Heart right ventricle (tissue), 16 donors: ENCODE results near the gene ASB1. TPM values are rescaled to one million over a fixed set of nuclear protein-coding genes. Genes with fewer than 3 reads are reported as not detected.

Experiments used
- ATAC-seq, 8 donors: fragments of 200-7000 bp; cut with Tn5 transposase; one replicate each; pipeline ENCODE4 v1.9.1; 2020; ENCODE audit warnings: mild to moderate bottlenecking in 8 of 8, moderate library complexity in 8 of 8, moderate number of reproducible peaks in 1 of 8
- DNase-seq, 2 donors: peaks; one replicate each; pipeline ENCODE4 v3.0.0-alpha.2; 2020
- H3K27ac ChIP-seq, 10 donors: fragments of 200-600 bp; sonication (generic) in 2 of 10; one replicate each; pipeline versions ENCODE4 v1.5.0 to v1.8.0; 2020 to 2022; ENCODE audit warnings: mild to moderate bottlenecking in 3 of 10
- H3K27me3 ChIP-seq, 7 donors: fragments of 200-600 bp; one replicate each; pipeline ENCODE4 v1.8.0; 2021 to 2022; ENCODE audit warnings: mild to moderate bottlenecking in 2 of 7
- H3K36me3 ChIP-seq, 9 donors: fragments of 200-600 bp; sonication (generic) in 1 of 9; one replicate each; pipeline versions ENCODE4 v1.5.0 to v1.8.0; 2020 to 2022; ENCODE audit warnings: mild to moderate bottlenecking in 2 of 9
- H3K4me1 ChIP-seq, 9 donors: fragments of 200-600 bp; sonication (generic) in 1 of 9; one replicate each; pipeline versions ENCODE4 v1.5.0 to v1.8.0; 2020 to 2022; ENCODE audit warnings: mild to moderate bottlenecking in 4 of 9
- H3K4me3 ChIP-seq, 10 donors: fragments of 200-600 bp; sonication (generic) in 2 of 10; one replicate each; pipeline versions ENCODE4 v1.5.0 to v1.8.0; 2020 to 2022; ENCODE audit warnings: mild to moderate bottlenecking in 7 of 10, moderate library complexity in 2 of 10
- H3K9me3 ChIP-seq, 11 donors: fragments of 200-600 bp in 10 of 11; sonication (generic) in 2 of 11; one replicate each; pipeline versions ENCODE4 v1.5.0 to v1.8.0; 2013 to 2022; ENCODE audit warnings: mild to moderate bottlenecking in 2 of 11, control low read depth in 1 of 11, moderate library complexity in 1 of 11
- WGBS, 2 donors: extraction: QIAGEN DNeasy Blood & Tissue Kit; methylation state at CpG; one replicate each; pipeline ENCODE4 v1.1.7; 2013; ENCODE audit warnings: inconsistent platforms in 1 of 2; 5-methylcytosine and 5-hydroxymethylcytosine counted together
- intact Hi-C, 10 donors: fragments of 100-400 bp; cut with DNase I; formaldehyde crosslinking; loops; one replicate each; pipeline versions ENCODE4 v1.11.1 to v1.14.2; 2022
- polyA plus RNA-seq, 2 donors: library from polyadenylated mRNA; stranded (reverse); fragments of 200-250 nt; gene quantifications; one replicate each; pipeline ENCODE4 v1.2.3, GENCODE V29; 2013
- total RNA-seq, 10 donors: library from RNA; stranded (reverse); fragmentation: NEBNext Ultra II Directional in 3 of 10; extraction: Animal tissue kit (Norgen Biotek cat#: 25700) in 3 of 10; gene quantifications; one replicate each; pipeline versions ENCODE4 v1.2.1 to v1.2.4, GENCODE V29; 2021 to 2023
- TF ChIP-seq, protein P1 (sequence below), 9 donors: fragments of 200-600 bp; sonication (generic) in 2 of 9; IDR thresholded peaks; one replicate each; pipeline versions ENCODE4 v1.5.0 to v1.8.0; 2021 to 2022; ENCODE audit warnings: antibody characterized with exemption in 9 of 9, mild to moderate bottlenecking in 5 of 9, moderate library complexity in 1 of 9
- donor health status: Arrhythmogenic right ventricular cardiomyopathy.
- donor health status: ischemic (EF 13 %, LVEDD 7.1; RV severe dilation, severe dysfunction).
- donor health status: healthy with polysubstance abuse.
- donor health status: DM: no; HTN: yes; CAD: no.
- donor health status: DM: no; HTN: no; CAD: no.
- donor health status: ischemic (EF 25% LVEDD 6.9; RV normal size, moderate dysfunction).
- donor health status: ischemic (EF 25% LVEDD 5.7; RV mildly dilated, moderate dysfunction).
- donor health status: healthy.
- donor health status: DM: yes; HTN: yes; CAD: no.
- donor health status: Ischemic cardiomyopathy.
- donor health status: ischemic (EF 35%, LVEDD 5.7; RV mildly dilated, moderate dysfunction).
- donor health status: nonischemic (EF 11% LVEDD 7.7; RV severe dilation, severe dysfunction).
- donor health status: DM: yes; HTN: yes; CAD: no.
- donor health status: PGD.
- donor health status: ischemic (EF 29% LVEDD 5.4; RV normal size, mild dysfunction).
- donor health status: nonischemic (EF 23%, LVEDD 6.1; RV moderate dilation, normal function).

The ASB1 gene
- total and polyA plus RNA-seq, 12 donors, result 31.4 to 61.5 (median 49.5) TPM

DNA sequence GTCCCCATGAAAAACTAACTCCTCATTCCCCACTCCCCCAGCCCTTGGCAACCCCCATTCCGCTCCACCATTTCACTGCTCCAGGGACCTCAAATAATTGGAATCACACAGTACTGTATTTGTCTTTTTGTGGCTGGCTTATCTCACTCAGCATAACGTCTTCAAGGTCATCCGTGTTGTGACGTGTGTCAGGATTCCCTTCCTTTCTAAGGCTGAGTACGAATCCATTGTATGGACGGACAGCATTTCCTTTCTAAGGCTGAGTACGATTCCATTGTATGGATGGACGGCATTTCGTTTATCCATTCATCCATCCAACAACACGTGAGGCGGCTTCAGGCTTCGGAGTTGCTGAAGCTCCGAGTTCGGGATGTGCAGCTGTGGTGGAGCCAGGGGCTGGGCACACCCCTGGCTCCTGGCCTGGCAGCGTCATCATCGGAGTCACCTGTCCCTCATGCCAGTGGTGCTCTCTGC, 1.2 kb upstream of the ASB1 start:
- 47 to 52% methylated on average over 16 of the region's 16 CpGs for WGBS, 2 donors
- H3K4me3 ChIP-seq, result peak overlapping the region in 6 of 10 donors; percentile 70 to 98 (median 84)
- DNase-seq (no peak), ATAC-seq (peak in 1 of 8 donors; percentile 3)
- H3K27ac ChIP-seq, result peak overlapping the region in 5 of 10 donors; percentile 91 to 98 (median 94)
- peaks cover 0 to 36% (median 10%) of the 10 kb centered on the region in 7 donors for H3K27me3 ChIP-seq
- H3K4me1 ChIP-seq, result peaks cover 5 to 63% (median 42%) of the 10 kb centered on the region in 9 donors
- intact Hi-C loops, result no loop called here
- peaks cover 0 to 11% (median 0%) of the 10 kb centered on the region in 11 donors for H3K9me3 ChIP-seq
- peaks cover 0 to 5% (median 0%) of the 10 kb centered on the region in 9 donors for H3K36me3 ChIP-seq
- TF ChIP-seq, protein P1, sequence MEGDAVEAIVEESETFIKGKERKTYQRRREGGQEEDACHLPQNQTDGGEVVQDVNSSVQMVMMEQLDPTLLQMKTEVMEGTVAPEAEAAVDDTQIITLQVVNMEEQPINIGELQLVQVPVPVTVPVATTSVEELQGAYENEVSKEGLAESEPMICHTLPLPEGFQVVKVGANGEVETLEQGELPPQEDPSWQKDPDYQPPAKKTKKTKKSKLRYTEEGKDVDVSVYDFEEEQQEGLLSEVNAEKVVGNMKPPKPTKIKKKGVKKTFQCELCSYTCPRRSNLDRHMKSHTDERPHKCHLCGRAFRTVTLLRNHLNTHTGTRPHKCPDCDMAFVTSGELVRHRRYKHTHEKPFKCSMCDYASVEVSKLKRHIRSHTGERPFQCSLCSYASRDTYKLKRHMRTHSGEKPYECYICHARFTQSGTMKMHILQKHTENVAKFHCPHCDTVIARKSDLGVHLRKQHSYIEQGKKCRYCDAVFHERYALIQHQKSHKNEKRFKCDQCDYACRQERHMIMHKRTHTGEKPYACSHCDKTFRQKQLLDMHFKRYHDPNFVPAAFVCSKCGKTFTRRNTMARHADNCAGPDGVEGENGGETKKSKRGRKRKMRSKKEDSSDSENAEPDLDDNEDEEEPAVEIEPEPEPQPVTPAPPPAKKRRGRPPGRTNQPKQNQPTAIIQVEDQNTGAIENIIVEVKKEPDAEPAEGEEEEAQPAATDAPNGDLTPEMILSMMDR (IDR thresholded peaks at IDR 0.05), result no peak

DNA sequence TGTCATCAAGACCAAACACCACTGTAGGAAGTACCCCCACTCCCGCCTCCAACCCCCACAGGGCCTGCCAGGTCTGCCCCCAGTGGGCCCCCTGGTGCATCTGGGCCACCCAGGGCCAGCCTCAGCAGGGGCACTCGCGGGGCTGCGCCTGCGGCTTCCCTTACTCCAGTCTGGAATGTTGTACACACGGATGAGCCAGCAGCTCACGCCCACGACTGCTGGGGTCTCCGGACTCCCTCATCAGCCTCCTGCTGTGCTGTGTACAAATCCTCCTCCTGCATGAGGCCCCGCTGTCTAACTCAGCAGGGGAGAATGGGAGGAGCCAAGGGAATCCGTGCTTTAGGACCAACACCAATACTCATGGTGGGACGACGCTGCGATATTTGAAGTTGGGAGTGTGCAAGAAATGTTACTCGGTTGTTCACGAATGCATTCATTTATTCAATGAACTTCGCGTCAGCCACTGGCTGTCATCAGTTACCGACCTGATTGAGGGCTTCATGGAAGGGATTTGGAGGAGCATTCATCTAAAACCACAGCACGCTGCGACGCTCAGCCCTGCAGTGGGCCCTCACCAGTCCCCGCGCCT, 654 bp upstream of the ASB1 start:
- H3K27ac ChIP-seq, result peak overlapping the region; percentile 70 to 98 (median 94)
- H3K4me1 ChIP-seq, result peaks cover 5 to 61% (median 37%) of the 10 kb centered on the region in 9 donors
- H3K27me3 ChIP-seq, result peaks cover 0 to 36% (median 10%) of the 10 kb centered on the region in 7 donors
- no peak for DNase-seq
- peak in 4 of 8 donors; percentile 10 to 38 (median 23) for ATAC-seq
- peaks cover 0 to 17% (median 0%) of the 10 kb centered on the region in 11 donors for H3K9me3 ChIP-seq
- peaks cover 0 to 10% (median 0%) of the 10 kb centered on the region in 9 donors for H3K36me3 ChIP-seq
- TF ChIP-seq, protein P1 (IDR thresholded peaks at IDR 0.05), result no peak
- peak overlapping the region; percentile 56 to 98 (median 79) for H3K4me3 ChIP-seq
- intact Hi-C loops, result no loop called here
- WGBS, 2 donors, result 3 to 6% methylated on average over 24 of the region's 24 CpGs

DNA sequence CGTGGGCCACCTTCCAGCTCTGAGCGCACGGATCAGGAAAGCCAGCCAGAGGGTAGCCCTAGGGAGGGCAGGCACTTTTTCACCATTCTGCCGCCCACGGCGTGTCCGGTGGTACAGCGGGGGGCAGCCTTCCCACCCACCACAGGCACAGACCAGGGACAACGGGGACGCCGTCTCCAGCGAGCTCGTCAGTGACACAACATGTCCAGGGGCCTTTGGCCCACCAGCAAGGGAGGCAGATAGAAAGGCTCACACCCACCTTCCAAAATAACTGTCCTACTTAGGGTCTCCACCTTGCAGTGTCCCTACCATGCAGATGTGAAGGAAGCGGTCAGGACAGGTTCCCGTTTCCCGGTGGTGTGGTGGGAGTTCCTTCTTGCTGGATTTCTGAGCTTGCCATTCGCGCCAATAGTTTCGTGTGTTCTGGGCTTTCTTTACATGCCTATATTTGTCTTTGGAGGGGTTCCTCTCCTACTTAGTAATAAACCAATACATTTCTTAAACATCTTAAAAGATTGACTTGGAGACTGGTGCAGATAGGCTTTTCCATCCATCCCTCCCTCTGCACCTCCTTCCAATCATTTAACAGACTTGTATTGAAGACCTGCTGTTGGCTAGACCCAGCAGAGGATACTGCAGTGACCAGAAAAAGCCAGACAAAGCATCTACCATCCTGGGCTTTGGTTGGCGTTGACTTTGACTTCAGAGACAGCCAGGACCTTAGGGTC, 872 bp downstream of the ASB1 start:
- intact Hi-C loops, result no loop called here
- TF ChIP-seq, protein P1 (IDR thresholded peaks at IDR 0.05), result no peak
- WGBS, 2 donors, result 8 to 13% methylated on average over 20 of the region's 20 CpGs
- peaks cover 0 to 33% (median 7%) of the 10 kb centered on the region in 7 donors for H3K27me3 ChIP-seq
- peaks cover 0 to 18% (median 0%) of the 10 kb centered on the region in 11 donors for H3K9me3 ChIP-seq
- H3K36me3 ChIP-seq, result peaks cover 0 to 11% (median 0%) of the 10 kb centered on the region in 9 donors
- ATAC-seq (peak; percentile 3 to 31 (median 16)), DNase-seq (no peak)
- H3K4me1 ChIP-seq, result peaks cover 0 to 53% (median 32%) of the 10 kb centered on the region in 9 donors
- peak overlapping the region in 9 of 10 donors; percentile 81 to 98 (median 94) for H3K27ac ChIP-seq
- peak overlapping the region; percentile 56 to 98 (median 79) for H3K4me3 ChIP-seq

DNA sequence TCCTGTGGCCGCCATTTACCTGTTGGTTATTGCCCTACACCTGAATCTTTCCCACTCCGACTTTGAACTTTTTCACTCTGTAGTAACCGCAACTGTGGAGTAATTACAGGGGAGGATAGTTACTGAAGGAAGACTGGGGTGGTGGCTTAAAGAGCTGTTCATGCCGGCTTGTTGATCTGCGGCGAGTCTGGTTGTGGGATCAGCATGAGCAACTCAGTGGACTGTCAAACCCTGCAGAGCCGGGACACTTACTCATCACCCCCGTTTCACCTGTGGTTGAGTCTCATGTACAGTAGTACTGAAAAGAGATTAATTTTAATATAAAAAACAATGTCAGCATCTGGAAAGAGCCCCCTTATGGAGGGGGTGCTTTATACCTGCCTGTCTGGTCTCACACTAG, 2.1 kb downstream of the ASB1 start:
- TF ChIP-seq, protein P1 (IDR thresholded peaks at IDR 0.05), result no peak
- H3K9me3 ChIP-seq, result peaks cover 0 to 18% (median 0%) of the 10 kb centered on the region in 11 donors
- peaks cover 0 to 25% (median 3%) of the 10 kb centered on the region in 7 donors for H3K27me3 ChIP-seq
- H3K4me1 ChIP-seq, result peaks cover 0 to 44% (median 33%) of the 10 kb centered on the region in 9 donors
- ATAC-seq, result no peak
- intact Hi-C loops, result no loop called here
- DNase-seq, result no peak
- H3K4me3 ChIP-seq, result peak overlapping the region in 1 of 10 donors; percentile 70
- peaks cover 0 to 24% (median 7%) of the 10 kb centered on the region in 9 donors for H3K36me3 ChIP-seq
- WGBS, 2 donors, result 94 to 97% methylated on average over 8 of the region's 8 CpGs
- peak overlapping the region in 1 of 10 donors; percentile 20 for H3K27ac ChIP-seq
